Prostate gland (tissue), 2 donors: ENCODE data around the gene TMEM91.

Source experiments
- CTCF ChIP-seq, 4 experiments: fragments of 200-600 bp in 2 of 4; fragments of 450-650 bp in 2 of 4; sonication (generic) in 2 of 4; IDR thresholded peaks; 1 replicate in 3 of 4; 2 replicates in 1 of 4; pipeline ENCODE4 v1.5.1; 2016 to 2019; ENCODE audit warnings: antibody characterized with exemption in 4 of 4, mild to moderate bottlenecking in 2 of 4, moderate library complexity in 2 of 4
- POLR2AphosphoS5 ChIP-seq: sonication (generic); formaldehyde crosslinking; IDR thresholded peaks from one replicate; pipeline ENCODE4 v1.6.1; 2017; ENCODE audit warnings: antibody characterized with exemption

- TF ChIP-seq CTCF (IDR thresholded peaks at IDR 0.05), result no peak
- no peak for TF ChIP-seq POLR2AphosphoS5
Measured at GRCh38 chr19:41330946-41331678, 45.2 kb upstream of the TMEM91 start.
